Fibroblast of the aortic adventitia (primary cell): ENCODE measurements around the gene CCDC71. TPM values are rescaled to one million over a fixed set of nuclear protein-coding genes. Genes with fewer than 3 reads are reported as not detected.

Experiments used
- DNase-seq: peaks from one replicate; pipeline ENCODE4 v3.0.0-alpha.2; 2010; ENCODE audit warnings: low read depth
- H3K4me3 ChIP-seq: 2 replicates; pipeline ENCODE4 v1.5.1; 2011; ENCODE audit warnings: low read depth, mild to moderate bottlenecking, control low read depth, low read length, moderate library complexity
- CTCF ChIP-seq: IDR thresholded peaks from 2 replicates; pipeline ENCODE4 v1.5.1; 2011; ENCODE audit warnings: mild to moderate bottlenecking, low read length, control low read depth, inconsistent platforms; ENCODE audit not compliant: insufficient read depth
- total RNA-seq: library from RNA; depleted of rRNA; stranded (reverse); fragments of >200 nt; gene quantifications from 2 replicates; pipeline ENCODE4 v1.2.3, GENCODE V29; 2012; ENCODE audit warnings: low replicate concordance

CCDC71 gene
- total RNA-seq, 1 donor = 22.7 TPM

DNA sequence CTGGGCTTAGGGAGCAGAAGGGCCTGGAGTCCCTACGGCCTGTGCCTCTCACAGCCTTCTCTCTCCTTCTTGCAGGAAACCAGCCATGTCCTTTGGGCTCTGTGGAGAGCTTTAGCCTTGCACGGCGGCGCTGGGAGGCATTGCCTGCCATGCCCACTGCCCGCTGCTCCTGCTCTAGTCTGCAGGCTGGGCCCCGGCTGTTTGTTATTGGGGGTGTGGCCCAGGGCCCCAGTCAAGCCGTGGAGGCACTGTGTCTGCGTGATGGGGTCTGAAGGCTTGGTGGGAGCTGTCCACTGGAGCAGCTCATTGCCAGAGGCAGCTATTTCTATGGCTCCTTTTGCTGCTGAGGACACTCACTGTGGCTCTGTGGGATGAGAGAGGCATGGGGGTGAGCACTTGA, 9.4 kb upstream of the CCDC71 start:
- no peak for DNase-seq
- no peak for TF ChIP-seq CTCF

DNA sequence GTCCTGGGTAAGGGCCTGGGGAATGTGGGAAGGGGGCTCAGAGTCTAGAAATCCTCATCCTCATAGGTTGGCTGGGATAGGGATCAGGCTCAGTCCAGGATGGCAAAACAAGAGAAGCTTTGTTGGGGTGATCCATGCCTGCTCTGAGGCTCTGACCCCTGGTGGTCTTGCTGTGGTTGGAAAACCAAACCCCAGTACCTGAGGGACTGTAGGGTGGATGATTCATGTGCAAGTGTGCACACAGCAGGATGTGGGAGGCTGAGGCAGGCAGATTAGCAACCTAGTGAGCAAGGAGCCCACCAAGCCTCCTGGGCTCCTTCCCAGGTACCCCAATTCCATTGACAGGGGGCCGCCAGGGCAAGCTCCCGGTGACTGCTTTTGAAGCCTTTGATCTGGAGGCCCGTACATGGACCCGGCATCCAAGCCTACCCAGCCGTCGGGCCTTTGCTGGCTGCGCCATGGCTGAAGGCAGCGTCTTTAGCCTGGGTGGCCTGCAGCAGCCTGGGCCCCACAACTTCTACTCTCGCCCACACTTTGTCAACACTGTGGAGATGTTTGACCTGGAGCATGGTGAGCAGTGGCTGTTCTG, 8.4 kb upstream of the CCDC71 start:
- no peak for DNase-seq
- no peak overlapping the region for H3K4me3 ChIP-seq
- no peak for TF ChIP-seq CTCF

More for the DNA sequence above, 9.4 kb upstream of the CCDC71 start:
- no peak overlapping the region for H3K4me3 ChIP-seq

GRCh38 chr3:49173792-49174170, 7.7 kb upstream of the CCDC71 start:
- peak; percentile 30 for DNase-seq
- TF ChIP-seq CTCF = no peak
- H3K4me3 ChIP-seq = peak overlapping the region; percentile 85

GRCh38 chr3:49173116-49173791, 7.1 kb upstream of the CCDC71 start:
- TF ChIP-seq CTCF = no peak
- peak overlapping the region; percentile 85 for H3K4me3 ChIP-seq
- peak; percentile 28 for DNase-seq

- DNase-seq = no peak
- peak overlapping the region; percentile 85 for H3K4me3 ChIP-seq
- TF ChIP-seq CTCF = no peak
These were observed 6.5 kb upstream of the CCDC71 start for GRCh38 chr3:49172551-49173041.

DNA sequence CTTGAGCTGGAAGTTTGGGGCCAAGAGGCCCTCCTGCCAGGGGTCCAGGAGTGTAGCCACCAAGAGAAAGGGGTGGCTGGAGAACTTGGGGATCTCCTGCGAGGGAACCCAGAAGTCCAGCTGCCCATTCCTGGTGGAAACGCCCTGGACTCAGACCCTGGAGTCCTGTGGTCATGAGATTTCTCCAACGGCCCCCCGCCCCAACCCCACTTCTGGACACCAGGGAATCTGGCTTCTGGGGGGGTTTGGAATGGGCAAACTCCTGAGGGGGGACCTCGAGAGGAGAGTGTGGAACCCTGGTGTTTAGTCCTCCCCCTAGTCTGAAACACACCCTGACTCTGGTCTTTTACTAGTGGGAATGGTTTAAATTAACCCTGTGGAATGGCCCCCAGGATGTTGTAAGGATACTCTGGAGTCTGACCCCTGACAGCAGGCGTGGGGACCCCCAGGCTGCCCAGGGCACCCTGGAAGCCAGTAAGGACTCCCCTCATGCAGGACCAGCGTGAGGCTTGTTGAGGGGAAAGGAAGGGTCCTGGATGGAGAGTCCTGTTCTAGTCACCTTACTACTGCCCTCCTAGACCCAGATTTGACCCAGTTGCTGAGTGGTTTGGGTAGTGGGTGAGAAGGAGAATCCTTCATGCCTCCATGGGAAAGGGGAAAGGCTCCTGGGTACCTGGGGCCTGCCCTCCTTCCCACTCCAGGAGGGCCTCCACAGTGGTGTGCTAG, 5.8 kb upstream of the CCDC71 start:
- no peak for DNase-seq
- H3K4me3 ChIP-seq = peak overlapping the region; percentile 85
- no peak for TF ChIP-seq CTCF
